ENCODE measurements around the gene CEP57L1. TPM values are rescaled to one million over a fixed set of nuclear protein-coding genes. Genes with fewer than 3 reads are reported as not detected.

Gene CEP57L1
- total RNA-seq, 1 experiment from 2014 or later: 8.4 TPM

- H4K8ac ChIP-seq (replicated peaks; ENCODE audit: insufficient read length, low read depth, low read length): no peak overlapping the region
- H4K91ac ChIP-seq (ENCODE audit: insufficient read length, low read depth, low read length): no peak overlapping the region
- H3K14ac ChIP-seq (ENCODE audit: insufficient read depth, low read length): no peak overlapping the region
- H2BK12ac ChIP-seq (ENCODE audit: insufficient read length, low read depth, low read length): no peak overlapping the region
- no peak overlapping the region for H2BK15ac ChIP-seq (ENCODE audit: low read depth, low read length)
- H3K4me2 ChIP-seq (ENCODE audit: insufficient read depth, insufficient read length, low read length): no peak overlapping the region
- no peak overlapping the region for H2BK20ac ChIP-seq (ENCODE audit: low read depth, low read length, poor library complexity, severe bottlenecking)
- no peak overlapping the region for H3K4ac ChIP-seq (ENCODE audit: low read depth, low read length)
- no peaks in the 10 kb centered on the region for H4K20me1 ChIP-seq (ENCODE audit: control insufficient read depth, insufficient read depth, insufficient read length)
- H3K36me3 Mint-ChIP-seq (ENCODE audit: insufficient read depth in 1 of 3, low read depth in 3 of 3): no peaks in the 10 kb centered on the region
- H2BK120ac ChIP-seq (ENCODE audit: low read depth, low read length, poor library complexity, severe bottlenecking): no peak overlapping the region
- no peak overlapping the region for H3T11ph ChIP-seq (ENCODE audit: low read length)
- H2BK5ac ChIP-seq (ENCODE audit: insufficient read length, low read length): no peak overlapping the region
- H2AK5ac ChIP-seq (ENCODE audit: insufficient read length, low read length): no peak overlapping the region
- no peaks in the 10 kb centered on the region for H3K79me1 ChIP-seq (ENCODE audit: insufficient read depth, low read depth, low read length, poor library complexity, severe bottlenecking)
- no peak overlapping the region for H3K27ac Mint-ChIP-seq
- H4K5ac ChIP-seq (ENCODE audit: insufficient read length, low read depth, low read length): no peak overlapping the region
- no peaks in the 10 kb centered on the region for H3K27me3 ChIP-seq (ENCODE audit: insufficient read depth, low read length)
- WGBS (ENCODE audit: extremely low coverage, insufficient read length, low lambda C conversion rate): no CpG with 5 or more reads among the region's 3 CpGs
- H3K23me2 ChIP-seq (ENCODE audit: insufficient read length, low read depth, low read length, poor library complexity, severe bottlenecking): no peaks in the 10 kb centered on the region
- no peak overlapping the region for H2AFZ ChIP-seq (ENCODE audit: low read length)
- H3K27ac ChIP-seq (ENCODE audit: insufficient read length, low read depth, low read length): no peak overlapping the region
- no peaks in the 10 kb centered on the region for H3K4me1 ChIP-seq (ENCODE audit: insufficient read depth, low read length)
- H3K9me3 Mint-ChIP-seq: no peaks in the 10 kb centered on the region
- no peak overlapping the region for H3K56ac ChIP-seq (ENCODE audit: insufficient read length, low read depth, low read length)
- H3K79me2 ChIP-seq (ENCODE audit: insufficient read depth, low read length): no peaks in the 10 kb centered on the region
- H3K27me3 Mint-ChIP-seq (ENCODE audit: low read depth): no peaks in the 10 kb centered on the region
- H3K4me3 Mint-ChIP-seq: no peak overlapping the region
- no peaks in the 10 kb centered on the region for H3K9me3 ChIP-seq (ENCODE audit: control insufficient read depth, low read depth, low read length)
- H3K4me1 Mint-ChIP-seq: no peaks in the 10 kb centered on the region
- no peak overlapping the region for H3K9ac ChIP-seq (ENCODE audit: extremely low read depth, insufficient read length, low read length)
- H3K23ac ChIP-seq (ENCODE audit: insufficient read length, low read depth, low read length): no peak overlapping the region
- H3K18ac ChIP-seq (ENCODE audit: insufficient read length, low read depth, low read length): no peak overlapping the region
- TF ChIP-seq, protein P1, sequence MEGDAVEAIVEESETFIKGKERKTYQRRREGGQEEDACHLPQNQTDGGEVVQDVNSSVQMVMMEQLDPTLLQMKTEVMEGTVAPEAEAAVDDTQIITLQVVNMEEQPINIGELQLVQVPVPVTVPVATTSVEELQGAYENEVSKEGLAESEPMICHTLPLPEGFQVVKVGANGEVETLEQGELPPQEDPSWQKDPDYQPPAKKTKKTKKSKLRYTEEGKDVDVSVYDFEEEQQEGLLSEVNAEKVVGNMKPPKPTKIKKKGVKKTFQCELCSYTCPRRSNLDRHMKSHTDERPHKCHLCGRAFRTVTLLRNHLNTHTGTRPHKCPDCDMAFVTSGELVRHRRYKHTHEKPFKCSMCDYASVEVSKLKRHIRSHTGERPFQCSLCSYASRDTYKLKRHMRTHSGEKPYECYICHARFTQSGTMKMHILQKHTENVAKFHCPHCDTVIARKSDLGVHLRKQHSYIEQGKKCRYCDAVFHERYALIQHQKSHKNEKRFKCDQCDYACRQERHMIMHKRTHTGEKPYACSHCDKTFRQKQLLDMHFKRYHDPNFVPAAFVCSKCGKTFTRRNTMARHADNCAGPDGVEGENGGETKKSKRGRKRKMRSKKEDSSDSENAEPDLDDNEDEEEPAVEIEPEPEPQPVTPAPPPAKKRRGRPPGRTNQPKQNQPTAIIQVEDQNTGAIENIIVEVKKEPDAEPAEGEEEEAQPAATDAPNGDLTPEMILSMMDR (conservative IDR thresholded peaks at IDR 0.05): no peak
- no peak for DNase-seq
Observed at GRCh38 chr6:109118871-109119354, 23.6 kb downstream of the CEP57L1 start.
